Ascending aorta (tissue), 2 donors: ENCODE data around the gene NEK3. TPM values are rescaled to one million over a fixed set of nuclear protein-coding genes. Genes with fewer than 3 reads are reported as not detected.
A peak's percentile ranks its signal among the peaks of the same experiment; 100 is the strongest.

Experiments
- DNase-seq, 2 donors: peaks; one replicate each; pipeline ENCODE4 v3.0.0-alpha.2; 2019; ENCODE audit warnings: low spot score in 2 of 2
- H3K27ac ChIP-seq, 2 donors: fragments of 200-600 bp; sonication (generic); one replicate each; pipeline ENCODE4 v1.5.1; 2016 to 2017; ENCODE audit warnings: mild to moderate bottlenecking in 1 of 2
- H3K27me3 ChIP-seq: fragments of 200-600 bp; sonication (generic); one replicate; pipeline ENCODE4 v1.5.1; 2017
- H3K36me3 ChIP-seq, 2 donors: fragments of 200-600 bp; sonication (generic); one replicate each; pipeline ENCODE4 v1.5.1; 2016
- H3K4me1 ChIP-seq, 2 donors: fragments of 200-600 bp; sonication (generic); one replicate each; pipeline ENCODE4 v1.5.1; 2016 to 2017; ENCODE audit warnings: mild to moderate bottlenecking in 1 of 2
- H3K4me3 ChIP-seq, 2 donors: fragments of 200-600 bp; sonication (generic); one replicate each; pipeline ENCODE4 v1.5.1; 2016 to 2017; ENCODE audit warnings: mild to moderate bottlenecking in 1 of 2
- H3K9me3 ChIP-seq, 2 donors: fragments of 200-600 bp; sonication (generic); one replicate each; pipeline ENCODE4 v1.5.1; 2016
- intact Hi-C: fragments of 100-400 bp; cut with DNase I; formaldehyde crosslinking; loops from one replicate; pipeline ENCODE4 v1.15.1; 2023
- total RNA-seq: library from RNA; depleted of rRNA; stranded (reverse); fragments of >200 nt; gene quantifications from one replicate; pipeline ENCODE4 v1.1.0, GENCODE V29; 2016
- TF ChIP-seq, protein P1 (sequence below), 3 experiments: fragments of 200-600 bp in 2 of 3; fragments of 450-650 bp in 1 of 3; sonication (generic) in 2 of 3; IDR thresholded peaks; one replicate each; pipeline ENCODE4 v1.5.1; 2016 to 2019; ENCODE audit warnings: antibody characterized with exemption in 3 of 3, mild to moderate bottlenecking in 1 of 3, moderate library complexity in 1 of 3

The NEK3 gene
- total RNA-seq, 1 donor from 2014 or later = 4.7 TPM

DNA sequence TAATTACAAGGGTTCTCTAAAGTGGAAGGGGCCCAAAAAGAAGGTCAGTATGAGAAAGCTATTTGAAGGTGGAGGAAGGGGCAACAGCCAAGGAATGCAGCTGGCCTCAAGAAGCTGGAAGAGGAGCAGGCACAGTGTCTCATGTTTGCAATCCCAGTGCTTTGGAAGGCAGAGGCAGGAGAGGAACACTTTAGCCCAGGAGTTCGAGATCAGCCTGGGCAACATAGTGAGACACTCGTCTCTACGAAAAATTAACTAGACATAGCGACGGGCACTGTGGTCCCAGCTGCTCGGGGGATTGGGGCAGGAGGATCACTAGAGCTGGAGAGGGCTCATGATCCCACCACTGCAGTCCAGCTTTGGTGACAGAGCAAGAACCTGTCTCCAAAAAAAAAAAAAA, 656 bp upstream of the NEK3 start:
- TF ChIP-seq, protein P1, sequence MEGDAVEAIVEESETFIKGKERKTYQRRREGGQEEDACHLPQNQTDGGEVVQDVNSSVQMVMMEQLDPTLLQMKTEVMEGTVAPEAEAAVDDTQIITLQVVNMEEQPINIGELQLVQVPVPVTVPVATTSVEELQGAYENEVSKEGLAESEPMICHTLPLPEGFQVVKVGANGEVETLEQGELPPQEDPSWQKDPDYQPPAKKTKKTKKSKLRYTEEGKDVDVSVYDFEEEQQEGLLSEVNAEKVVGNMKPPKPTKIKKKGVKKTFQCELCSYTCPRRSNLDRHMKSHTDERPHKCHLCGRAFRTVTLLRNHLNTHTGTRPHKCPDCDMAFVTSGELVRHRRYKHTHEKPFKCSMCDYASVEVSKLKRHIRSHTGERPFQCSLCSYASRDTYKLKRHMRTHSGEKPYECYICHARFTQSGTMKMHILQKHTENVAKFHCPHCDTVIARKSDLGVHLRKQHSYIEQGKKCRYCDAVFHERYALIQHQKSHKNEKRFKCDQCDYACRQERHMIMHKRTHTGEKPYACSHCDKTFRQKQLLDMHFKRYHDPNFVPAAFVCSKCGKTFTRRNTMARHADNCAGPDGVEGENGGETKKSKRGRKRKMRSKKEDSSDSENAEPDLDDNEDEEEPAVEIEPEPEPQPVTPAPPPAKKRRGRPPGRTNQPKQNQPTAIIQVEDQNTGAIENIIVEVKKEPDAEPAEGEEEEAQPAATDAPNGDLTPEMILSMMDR (IDR thresholded peaks at IDR 0.05) = no peak
- Histone ChIP-seq H3K36me3 (no peaks in the 10 kb centered on the region), H3K9me3 (no peaks in the 10 kb centered on the region), H3K4me1 (peaks cover 0 to 2% of the 10 kb centered on the region in 2 donors), H3K27me3 (no peaks in the 10 kb centered on the region), H3K4me3 (peak overlapping the region; percentile 81 to 98), H3K27ac (no peak overlapping the region)
- intact Hi-C loops = no loop called here
- DNase-seq = no peak

GRCh38 chr13:52158629-52159158, 703 bp downstream of the NEK3 start:
- TF ChIP-seq, protein P1 (IDR thresholded peaks at IDR 0.05) = no peak

DNA sequence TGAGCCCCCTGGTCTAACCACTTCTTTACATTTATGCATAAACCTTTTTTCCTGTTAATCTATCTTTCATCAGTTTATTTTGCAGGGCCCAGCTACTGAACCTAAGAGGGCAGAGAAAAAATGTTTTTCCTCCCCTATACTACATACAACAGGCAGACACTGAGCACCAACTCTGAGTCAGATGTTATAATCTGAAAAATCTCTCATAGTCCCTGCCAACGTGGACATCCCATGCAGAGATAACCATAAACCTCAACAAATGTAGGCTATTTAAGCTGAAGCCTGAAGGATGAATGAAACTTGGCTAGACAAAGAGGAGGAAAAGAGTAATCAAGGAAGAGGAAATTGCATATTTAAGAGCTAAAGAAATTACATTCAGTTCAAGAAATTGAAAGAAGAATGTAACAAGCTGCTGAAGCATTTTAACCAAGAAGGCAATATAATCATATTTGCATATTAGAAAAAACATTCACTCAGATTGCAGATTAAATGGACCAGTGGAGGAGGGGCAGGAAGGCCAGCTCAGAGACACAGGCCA, 2.6 kb downstream of the NEK3 start:
- Histone ChIP-seq H3K27ac (no peak overlapping the region), H3K4me3 (no peak overlapping the region), H3K4me1 (no peaks in the 10 kb centered on the region), H3K36me3 (peaks cover 0 to 7% of the 10 kb centered on the region in 2 donors), H3K9me3 (no peaks in the 10 kb centered on the region), H3K27me3 (no peaks in the 10 kb centered on the region)
- TF ChIP-seq, protein P1 (IDR thresholded peaks at IDR 0.05) = no peak
- intact Hi-C loops = no loop called here
- no peak for DNase-seq

More at GRCh38 chr13:52158629-52159158, 703 bp downstream of the NEK3 start:
- DNase-seq = no peak
- intact Hi-C loops = no loop called here
- peak overlapping the region; percentile 88 to 89 for H3K27ac ChIP-seq
- peak overlapping the region; percentile 81 to 98 for H3K4me3 ChIP-seq
- H3K9me3 ChIP-seq = no peaks in the 10 kb centered on the region
- H3K36me3 ChIP-seq = no peaks in the 10 kb centered on the region
- peaks cover 0 to 2% of the 10 kb centered on the region in 2 donors for H3K4me1 ChIP-seq
- no peaks in the 10 kb centered on the region for H3K27me3 ChIP-seq

GRCh38 chr13:52155177-52155576, 4.2 kb downstream of the NEK3 start:
- Histone ChIP-seq H3K4me1 (no peaks in the 10 kb centered on the region), H3K27me3 (no peaks in the 10 kb centered on the region), H3K27ac (no peak overlapping the region), H3K36me3 (peaks cover 4 to 22% of the 10 kb centered on the region in 2 donors), H3K4me3 (no peak overlapping the region), H3K9me3 (no peaks in the 10 kb centered on the region)
- no peak for DNase-seq
- TF ChIP-seq, protein P1 (IDR thresholded peaks at IDR 0.05) = no peak
- intact Hi-C loops = no loop called here

DNA sequence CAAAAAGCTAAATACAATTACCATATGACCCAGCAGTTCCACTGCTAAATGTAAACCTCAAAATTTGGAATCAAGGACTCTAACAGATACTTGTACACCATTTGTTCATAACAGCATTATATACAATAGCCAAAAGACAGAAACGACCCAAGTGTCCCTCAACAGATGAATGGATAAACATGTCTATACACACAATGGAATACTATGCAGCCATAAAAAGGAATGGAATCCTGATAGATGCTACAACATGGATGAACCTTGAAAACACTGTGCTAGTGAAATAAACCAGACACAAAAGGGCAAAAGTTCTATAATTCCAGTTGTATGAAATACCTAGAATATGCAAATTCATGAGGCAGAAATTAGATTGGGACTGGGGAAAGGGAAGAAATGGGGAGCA, 12.2 kb downstream of the NEK3 start:
- intact Hi-C loops = no loop called here
- peaks cover 22 to 70% of the 10 kb centered on the region in 2 donors for H3K36me3 ChIP-seq
- DNase-seq = no peak
- no peaks in the 10 kb centered on the region for H3K9me3 ChIP-seq
- no peak overlapping the region for H3K27ac ChIP-seq
- TF ChIP-seq, protein P1 (IDR thresholded peaks at IDR 0.05) = no peak
- H3K4me3 ChIP-seq = no peak overlapping the region
- no peaks in the 10 kb centered on the region for H3K27me3 ChIP-seq
- H3K4me1 ChIP-seq = no peaks in the 10 kb centered on the region
